Transverse colon (tissue), 4 donors: ENCODE results near the gene NXF2. TPM values are rescaled to one million over a fixed set of nuclear protein-coding genes. Genes with fewer than 3 reads are reported as not detected.
"Not testable (repeated sequence)": the region's sequence is repeated elsewhere in the genome, so short reads cannot be mapped to it uniquely, and the experiment has no call there.

Experiments used
- DNase-seq: peaks from one replicate; pipeline ENCODE4 v3.0.0-alpha.2; 2019
- H3K27ac ChIP-seq, 4 donors: fragments of 200-600 bp; sonication (generic); 2 replicates each; pipeline ENCODE4 v1.5.1; 2016 to 2018; ENCODE audit warnings: inconsistent platforms in 4 of 4
- H3K27me3 ChIP-seq: fragments of 200-600 bp; sonication (generic); 2 replicates; pipeline ENCODE4 v1.5.1; 2017; ENCODE audit warnings: inconsistent platforms
- H3K36me3 ChIP-seq, 4 donors: fragments of 200-600 bp; sonication (generic); 2 replicates each; pipeline ENCODE4 v1.5.1; 2017 to 2019; ENCODE audit warnings: inconsistent platforms in 4 of 4
- H3K4me1 ChIP-seq, 4 donors: fragments of 200-600 bp; sonication (generic); 2 replicates each; pipeline ENCODE4 v1.5.1; 2017 to 2020; ENCODE audit warnings: inconsistent platforms in 4 of 4
- H3K4me3 ChIP-seq, 4 donors: fragments of 200-600 bp; sonication (generic); 1 replicate in 1 of 4; 2 replicates in 3 of 4; pipeline versions ENCODE4 v1.5.1 to v1.6.1; 2017 to 2019; ENCODE audit warnings: inconsistent platforms in 4 of 4
- H3K9me3 ChIP-seq, 2 donors: fragments of 200-600 bp; sonication (generic); 2 replicates each; pipeline ENCODE4 v1.5.1; 2017 to 2019; ENCODE audit warnings: inconsistent platforms in 2 of 2
- CTCF ChIP-seq, 5 experiments: fragments of 200-600 bp in 3 of 5; fragments of 450-650 bp in 2 of 5; sonication (generic) in 3 of 5; IDR thresholded peaks; 1 replicate in 2 of 5; 2 replicates in 3 of 5; pipeline ENCODE4 v1.5.1; 2016 to 2017; ENCODE audit warnings: antibody characterized with exemption in 5 of 5, inconsistent platforms in 3 of 5, mild to moderate bottlenecking in 2 of 5, moderate library complexity in 1 of 5
- EP300 ChIP-seq: sonication (generic); formaldehyde crosslinking; IDR thresholded peaks from one replicate; pipeline ENCODE4 v1.6.1; 2017; ENCODE audit warnings: antibody characterized with exemption, low read depth
- POLR2A ChIP-seq: fragments of 450-650 bp; IDR thresholded peaks from one replicate; pipeline ENCODE4 v1.6.1; 2016; ENCODE audit warnings: antibody characterized with exemption, mild to moderate bottlenecking, moderate library complexity
- POLR2AphosphoS5 ChIP-seq, 3 donors: sonication (generic); formaldehyde crosslinking; IDR thresholded peaks; one replicate each; pipeline ENCODE4 v1.6.1; 2016; ENCODE audit warnings: antibody characterized with exemption in 3 of 3
- WGBS, 2 donors: methylation state at CpG; one replicate each; pipeline ENCODE4 v1.1.5; 2018; ENCODE audit warnings: low coverage in 1 of 2; 5-methylcytosine and 5-hydroxymethylcytosine counted together
- in situ Hi-C, 4 donors: fragments of 200-750 bp; cut with MboI; loops; one replicate each; pipeline versions ENCODE4 v1.15.0 to v1.15.1; 2017; ENCODE audit warnings: low sequenced_read_pairs in 3 of 4, low pct_ligation_motif_present in 1 of 4, low pct_unique_long_range_greater_than_20kb in 1 of 4
- intact Hi-C: fragments of 100-400 bp; cut with DNase I; formaldehyde crosslinking; loops from one replicate; pipeline ENCODE4 v1.15.1; 2023; ENCODE audit warnings: low total_unique reads
- total RNA-seq, 4 donors: library from RNA; depleted of rRNA; stranded (reverse); fragments of >200 nt; gene quantifications; one replicate each; pipeline ENCODE4 v1.1.0, GENCODE V29; 2016

Gene NXF2
- not detected for total RNA-seq

DNA sequence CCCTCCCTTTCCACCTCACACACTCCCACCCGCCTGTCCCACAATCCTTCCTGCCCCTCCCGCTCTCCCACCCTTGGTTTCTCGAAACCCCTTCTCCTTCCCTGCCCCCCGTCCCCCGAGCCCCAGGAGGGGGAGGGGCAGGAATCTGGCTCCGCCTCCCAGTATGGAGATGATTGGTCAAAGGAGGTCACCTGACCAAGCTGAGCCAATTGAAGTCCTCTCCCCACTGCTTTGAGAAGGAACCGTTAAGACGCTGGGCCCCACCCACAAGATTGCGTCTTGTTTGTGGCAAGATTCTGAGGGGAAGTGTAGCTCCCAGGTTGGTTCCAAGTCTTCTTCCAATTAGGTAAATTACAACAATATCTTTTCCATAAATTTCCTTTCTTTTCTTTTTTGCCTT, at the start of gene NXF2:
Gene NXF2, plus strand, starts transcription at position 275 of the 400 bp plus-strand sequence. CDS start 59,912 bp downstream, outside the sequence.
- DNase-seq, H3K27ac ChIP-seq, H3K27me3 ChIP-seq, in situ Hi-C loops, H3K9me3 ChIP-seq, H3K36me3 ChIP-seq, intact Hi-C loops, H3K4me3 ChIP-seq, H3K4me1 ChIP-seq: not testable (repeated sequence)
- no CpG with 5 or more reads among the region's 9 CpGs for WGBS, 2 donors

DNA sequence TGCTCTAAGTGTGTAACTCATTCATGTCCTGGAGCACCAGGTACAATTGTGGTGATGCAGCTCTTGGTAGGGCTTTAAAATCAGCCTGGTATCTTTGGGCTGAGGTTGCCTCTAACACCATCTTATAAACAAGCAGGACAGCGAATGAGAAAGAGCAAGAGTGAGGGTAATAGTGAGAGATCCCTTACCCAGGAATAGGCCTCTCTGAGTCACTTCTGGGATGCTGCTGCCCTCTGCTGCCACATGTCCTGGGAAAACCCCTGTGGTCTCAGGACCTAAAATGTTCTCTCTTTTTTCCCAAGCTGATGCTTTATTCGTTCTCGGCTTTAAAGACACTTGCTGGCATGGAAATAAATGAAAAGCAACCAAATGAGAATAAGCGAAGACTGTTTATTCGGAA, 39.0 kb upstream of the NXF2 start:
- H3K4me3 ChIP-seq, intact Hi-C loops, DNase-seq, in situ Hi-C loops, H3K9me3 ChIP-seq, H3K36me3 ChIP-seq, H3K4me1 ChIP-seq, H3K27ac ChIP-seq, H3K27me3 ChIP-seq: not testable (repeated sequence)
- no CpG with 5 or more reads among the region's 5 CpGs for WGBS, 2 donors

GRCh38 chrX:102214986-102215385, 32.0 kb upstream of the NXF2 start, which contains the start of gene TCP11X1:
Gene TCP11X1, plus strand, starts transcription at chrX:102215301.
- in situ Hi-C loops: not testable (repeated sequence)
- no CpG with 5 or more reads among the region's 15 CpGs for WGBS, 2 donors

DNA sequence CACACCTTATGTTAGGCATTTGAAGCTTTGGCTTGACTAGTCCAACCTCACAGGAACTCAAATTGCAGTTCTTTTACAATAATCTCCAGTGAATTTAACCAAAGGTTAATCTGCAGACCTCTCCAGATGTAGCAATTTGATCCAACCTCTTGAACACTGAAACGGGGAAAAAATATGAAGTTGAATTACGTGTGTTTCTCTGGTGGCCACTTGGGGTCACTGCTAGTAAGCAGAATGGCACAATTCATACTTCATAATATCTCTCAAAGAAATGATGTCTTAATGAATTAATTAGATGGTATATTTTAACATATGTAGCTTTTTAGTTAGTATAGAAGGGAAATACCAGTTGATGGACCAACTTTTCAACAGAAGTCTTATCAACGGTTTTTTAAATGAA, 30.5 kb upstream of the NXF2 start:
- H3K36me3 ChIP-seq, H3K9me3 ChIP-seq, DNase-seq, H3K4me3 ChIP-seq, H3K4me1 ChIP-seq, intact Hi-C loops, H3K27me3 ChIP-seq, in situ Hi-C loops, H3K27ac ChIP-seq: not testable (repeated sequence)
- no CpG with 5 or more reads among the region's 3 CpGs for WGBS, 2 donors

More at GRCh38 chrX:102214986-102215385, 32.0 kb upstream of the NXF2 start, which contains the start of gene TCP11X1:
- intact Hi-C loops, H3K9me3 ChIP-seq, DNase-seq, H3K4me1 ChIP-seq, H3K36me3 ChIP-seq, H3K27me3 ChIP-seq, H3K4me3 ChIP-seq, H3K27ac ChIP-seq: not testable (repeated sequence)

GRCh38 chrX:102235678-102236077, 11.3 kb upstream of the NXF2 start:
- no CpG with 5 or more reads among the region's 7 CpGs for WGBS, 2 donors
- H3K9me3 ChIP-seq, H3K4me3 ChIP-seq, H3K27ac ChIP-seq, intact Hi-C loops, H3K4me1 ChIP-seq, H3K36me3 ChIP-seq, H3K27me3 ChIP-seq, DNase-seq, in situ Hi-C loops: not testable (repeated sequence)

DNA sequence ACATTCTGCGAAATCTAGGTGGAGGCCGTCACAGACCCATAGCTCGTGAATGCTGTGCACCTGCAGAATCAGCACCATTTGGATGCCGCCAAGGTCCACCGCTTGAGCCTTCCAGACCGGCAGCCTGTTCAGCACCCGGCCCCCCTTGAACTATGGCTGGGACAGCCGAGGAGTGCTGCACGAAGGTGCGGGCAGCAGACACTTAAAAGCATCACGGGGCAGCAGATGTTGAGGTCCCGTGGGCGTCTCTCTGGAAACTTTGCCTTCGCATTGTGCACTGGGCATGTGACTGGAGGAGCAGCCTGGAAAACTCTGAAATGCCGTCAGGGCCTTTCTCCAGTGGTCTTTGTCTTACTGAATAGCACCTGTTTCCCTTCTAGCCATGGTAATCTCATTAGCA, 6.7 kb upstream of the NXF2 start:
- DNase-seq, in situ Hi-C loops, H3K27ac ChIP-seq, H3K36me3 ChIP-seq, H3K4me3 ChIP-seq, intact Hi-C loops, H3K27me3 ChIP-seq, H3K4me1 ChIP-seq, H3K9me3 ChIP-seq: not testable (repeated sequence)
- WGBS, 2 donors: 91% methylated on average over 9 of the region's 15 CpGs; no CpG with 5 or more reads in 1 of the 2 donors

DNA sequence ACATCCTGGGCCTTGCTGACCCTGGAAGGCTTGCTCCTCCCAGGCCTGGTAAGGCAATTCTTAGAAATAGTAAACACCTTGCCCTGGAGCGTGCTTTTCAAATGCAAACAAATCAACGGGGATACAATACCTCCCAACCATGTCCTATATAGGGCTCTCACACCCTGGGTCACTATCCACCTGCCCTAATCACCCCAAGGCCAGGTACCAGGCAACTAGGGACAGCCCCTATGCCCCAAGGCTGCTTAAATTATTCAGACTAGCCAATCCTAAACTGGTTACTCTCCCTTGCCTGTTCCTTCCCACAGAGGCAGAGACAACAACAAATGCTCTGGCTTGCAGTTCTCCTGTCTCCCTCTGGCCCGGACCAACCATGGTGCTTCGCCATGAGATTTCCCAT, 25.3 kb downstream of the NXF2 start:
- DNase-seq, H3K36me3 ChIP-seq, H3K27me3 ChIP-seq, H3K4me1 ChIP-seq, H3K9me3 ChIP-seq, intact Hi-C loops, H3K4me3 ChIP-seq, in situ Hi-C loops, H3K27ac ChIP-seq: not testable (repeated sequence)
- WGBS, 2 donors: no CpG with 5 or more reads among the region's 4 CpGs

DNA sequence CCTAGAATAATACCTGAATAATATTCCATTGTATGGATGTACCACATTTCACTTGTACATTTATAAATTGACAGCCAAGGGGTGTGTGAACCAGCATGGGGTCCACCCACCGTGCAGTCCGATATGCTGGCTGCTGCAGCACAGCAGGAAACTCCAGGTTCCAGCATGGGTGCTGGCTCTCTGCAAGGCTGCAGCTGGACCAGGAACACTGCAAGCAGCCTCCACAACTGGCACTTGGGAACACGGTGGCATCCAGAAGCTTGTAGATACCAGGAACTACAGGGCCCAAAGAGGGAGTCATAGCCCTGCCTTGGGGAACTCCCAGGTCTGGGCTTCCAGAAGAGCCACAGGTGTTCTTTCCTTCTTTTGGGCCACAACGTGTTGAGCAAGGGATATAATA, 91.2 kb downstream of the NXF2 start:
- Histone ChIP-seq H3K4me1 (no peaks in the 10 kb centered on the region), H3K36me3 (no peaks in the 10 kb centered on the region), H3K9me3 (no peaks in the 10 kb centered on the region), H3K4me3 (no peak overlapping the region), H3K27ac (no peak overlapping the region), H3K27me3 (no peaks in the 10 kb centered on the region)
- in situ Hi-C loops: no loop called here
- 65% methylated on average over 4 of the region's 4 CpGs; no CpG with 5 or more reads in 1 of the 2 donors for WGBS, 2 donors
- no peak for DNase-seq
- intact Hi-C loops: no loop called here
- no peak for TF ChIP-seq CTCF (IDR thresholded peaks at IDR 0.05)
- no peak for TF ChIP-seq EP300
- no peak for TF ChIP-seq POLR2AphosphoS5 (IDR thresholded peaks at IDR 0.05)
- no peak for TF ChIP-seq POLR2A
